GM15510 (cell line): ENCODE data around the gene SEMA6A.

ENCODE experiments used
- POLR2A ChIP-seq: IDR thresholded peaks from 3 replicates; pipeline ENCODE4 v1.6.1; 2011; ENCODE audit warnings: borderline replicate concordance; ENCODE audit not compliant: insufficient read length; ENCODE audit errors: extremely low read depth

The SEMA6A gene

DNA sequence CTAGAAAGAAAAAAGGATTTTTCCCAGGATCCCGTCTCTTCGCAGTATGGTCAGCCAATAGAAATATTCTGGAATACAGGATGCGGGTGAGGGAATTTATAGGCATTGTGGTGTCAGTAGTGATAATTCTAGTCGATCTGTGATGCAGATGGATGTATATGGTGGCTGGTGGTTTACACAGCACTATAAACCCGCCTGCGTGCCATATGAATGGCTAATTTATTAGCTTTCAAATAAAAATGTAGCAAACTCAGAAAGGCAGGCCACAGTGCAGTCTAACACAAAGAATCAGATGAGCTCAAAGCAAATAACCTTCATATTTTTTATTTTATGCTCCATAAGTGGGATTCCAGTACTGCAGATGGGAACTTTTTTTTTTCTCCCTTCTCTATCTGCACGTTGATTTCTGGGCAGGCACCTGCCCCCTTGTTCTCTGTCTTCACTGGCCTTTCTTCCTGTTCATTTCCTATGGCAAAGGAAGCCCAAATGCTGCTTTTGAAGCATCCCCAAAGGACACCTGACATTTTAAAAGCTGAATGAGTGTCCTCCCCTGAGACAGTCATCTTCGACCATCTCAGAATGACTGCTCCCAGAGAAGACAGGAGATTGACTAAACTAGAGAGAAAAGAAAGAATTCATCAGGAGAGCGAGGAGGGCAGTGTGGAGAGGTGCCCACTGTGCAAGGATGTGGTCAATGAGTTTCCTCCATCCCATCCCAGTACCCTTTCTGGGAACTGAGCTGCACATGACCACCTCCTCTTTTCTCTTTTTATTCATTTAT, 52.1 kb downstream of the SEMA6A start:
- no peak for TF ChIP-seq POLR2A

DNA sequence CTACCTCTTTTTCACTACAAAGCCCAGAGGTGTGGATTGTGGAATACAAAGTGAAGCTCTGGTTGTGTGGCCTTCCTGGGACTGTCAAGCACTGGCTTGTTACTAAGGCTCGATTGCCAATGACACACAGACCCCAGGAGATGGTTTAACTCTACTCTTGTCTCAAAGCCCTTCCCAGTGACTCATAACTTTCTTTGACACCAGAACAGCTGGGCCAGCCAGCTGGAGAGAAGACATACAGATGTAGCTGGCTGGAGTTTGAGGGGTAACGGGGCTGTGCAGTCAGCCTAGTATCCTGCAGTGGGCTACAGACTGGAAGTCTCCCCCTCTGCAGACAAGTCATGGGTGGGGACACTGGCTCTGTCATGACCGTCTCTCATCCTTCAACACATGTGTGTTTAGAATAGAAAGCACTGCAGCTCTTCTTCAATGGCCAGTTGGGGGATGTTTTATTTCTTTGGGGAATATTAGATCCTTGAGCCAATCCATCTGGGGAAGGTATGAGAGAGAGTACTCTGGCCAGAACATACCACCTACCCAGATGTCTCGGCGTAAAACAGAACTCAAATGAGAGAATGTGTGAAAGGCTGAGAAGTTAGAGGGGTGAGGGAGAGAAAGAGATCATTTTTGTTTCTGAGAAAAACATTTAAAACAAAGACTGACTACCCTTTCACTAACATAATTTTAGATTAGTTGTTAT, 53.3 kb downstream of the SEMA6A start:
- no peak for TF ChIP-seq POLR2A

DNA sequence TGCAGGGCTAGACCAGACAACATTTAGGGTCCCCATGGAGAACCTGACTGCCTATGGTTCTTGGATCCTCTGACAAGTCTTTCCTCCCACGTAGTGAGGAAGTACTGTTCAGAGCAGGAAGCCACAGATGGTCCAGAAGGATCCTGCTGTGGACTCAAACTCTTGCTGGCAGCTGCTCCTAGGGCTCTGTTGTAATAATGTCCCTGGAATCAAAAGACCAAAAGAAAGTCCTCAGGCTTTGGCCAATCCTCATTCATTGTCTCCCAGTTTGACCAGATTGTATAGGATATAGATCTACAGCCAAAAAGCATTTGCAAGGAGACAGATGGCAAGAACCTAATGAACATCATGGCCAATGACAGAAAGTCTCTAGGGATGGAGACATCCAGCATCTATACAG, 53.9 kb downstream of the SEMA6A start:
- no peak for TF ChIP-seq POLR2A

DNA sequence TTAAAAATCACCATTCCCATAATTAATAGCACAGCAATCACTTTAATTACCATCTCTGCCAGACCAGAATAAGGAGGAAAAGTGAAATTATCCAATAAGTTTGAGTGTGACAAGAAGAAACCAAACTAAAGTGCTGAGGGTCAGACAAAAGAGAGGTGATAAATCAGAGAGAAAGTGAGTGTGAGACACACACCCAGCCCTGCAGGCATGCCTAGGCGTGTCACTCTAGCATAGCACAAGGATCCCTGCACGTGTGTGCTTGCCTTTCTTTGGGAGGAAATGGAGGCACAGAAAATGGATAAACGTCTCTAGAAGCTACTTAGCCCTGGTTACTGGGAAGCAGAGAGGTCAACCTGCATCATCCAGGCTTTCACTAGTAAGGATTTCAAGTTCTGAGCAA, 56.2 kb downstream of the SEMA6A start:
- TF ChIP-seq POLR2A: no peak

DNA sequence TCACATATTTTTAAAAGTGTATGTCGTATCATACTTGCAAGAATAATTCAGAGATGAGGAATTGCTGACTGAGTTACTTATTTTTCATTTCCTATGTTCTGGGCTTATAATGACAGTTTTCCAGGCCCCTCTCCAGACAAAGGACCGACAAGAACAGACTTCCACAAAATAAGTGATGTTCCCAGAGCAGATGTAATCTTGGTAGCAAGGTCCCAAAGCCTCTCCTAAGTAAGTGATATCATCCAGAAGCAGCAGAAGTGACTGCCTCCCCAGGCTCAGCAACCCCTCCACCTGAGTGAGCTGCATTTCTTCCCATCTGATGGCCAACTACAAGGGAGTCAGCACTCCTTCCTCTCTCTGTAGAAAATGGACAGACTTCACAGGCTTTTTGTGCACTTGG, 57.1 kb downstream of the SEMA6A start:
- no peak for TF ChIP-seq POLR2A

DNA sequence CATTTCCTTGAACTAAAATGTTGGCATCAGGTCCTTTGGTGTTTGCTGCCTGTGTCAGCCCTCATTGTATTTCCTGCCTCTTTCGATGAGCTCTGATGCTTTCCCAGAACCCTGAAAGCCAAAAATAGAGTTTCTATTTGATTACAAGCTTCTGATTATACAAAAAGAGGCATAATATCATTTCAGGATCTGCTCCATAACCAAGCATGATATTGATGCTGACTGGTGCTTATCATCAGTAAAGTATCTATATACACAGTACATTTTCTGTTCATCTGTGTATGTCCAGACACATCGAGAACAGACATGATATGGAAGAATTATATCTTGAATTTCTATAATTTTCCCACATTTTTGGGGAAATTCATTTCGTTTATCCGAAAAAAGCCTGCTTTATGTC, 58.6 kb downstream of the SEMA6A start:
- no peak for TF ChIP-seq POLR2A

DNA sequence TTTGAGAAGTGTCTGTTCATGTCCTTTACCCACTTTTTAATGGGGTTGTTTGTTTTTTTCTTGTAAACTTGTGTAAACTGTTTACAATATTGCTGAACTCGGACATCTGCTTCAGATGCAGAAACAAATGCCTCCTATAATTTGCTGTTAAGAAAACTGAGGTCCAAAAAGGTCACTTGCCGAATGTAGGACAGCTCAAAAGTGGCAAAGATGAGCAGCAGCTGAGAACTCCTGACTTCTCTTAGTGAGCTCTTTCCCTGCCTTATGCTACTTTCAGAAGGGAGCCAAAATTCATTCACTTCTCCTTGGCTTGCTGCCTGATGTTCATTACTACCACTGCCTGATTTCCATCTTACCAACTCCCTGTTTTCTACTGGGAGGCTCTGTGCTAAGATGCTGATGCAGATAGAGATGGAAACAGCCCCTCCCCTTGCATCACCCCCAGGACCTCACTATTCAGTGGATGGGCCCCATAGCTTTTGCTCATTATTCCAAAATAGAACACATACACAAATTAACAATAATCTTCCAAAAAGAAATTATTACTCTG, 60.1 kb downstream of the SEMA6A start:
- TF ChIP-seq POLR2A: no peak

DNA sequence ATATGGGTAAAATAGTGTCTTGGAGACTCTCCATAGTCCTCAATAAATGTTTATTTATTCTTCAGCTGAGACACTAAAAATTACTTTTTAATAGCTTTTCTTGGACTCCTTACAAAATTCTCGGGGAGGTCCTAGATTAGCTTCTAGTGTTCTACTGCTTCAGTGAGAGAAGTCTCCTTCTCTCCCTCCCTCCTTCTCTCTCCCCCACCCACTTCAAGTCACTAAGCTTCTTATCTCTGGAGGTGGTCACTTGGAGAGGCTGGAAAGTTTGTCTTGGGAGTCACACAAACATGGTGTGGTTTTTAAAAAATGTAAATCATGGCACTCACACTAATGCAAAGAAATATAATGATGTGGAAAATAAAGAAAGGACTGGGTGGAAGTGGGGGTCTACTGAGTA, 64.1 kb downstream of the SEMA6A start:
- no peak for TF ChIP-seq POLR2A

DNA sequence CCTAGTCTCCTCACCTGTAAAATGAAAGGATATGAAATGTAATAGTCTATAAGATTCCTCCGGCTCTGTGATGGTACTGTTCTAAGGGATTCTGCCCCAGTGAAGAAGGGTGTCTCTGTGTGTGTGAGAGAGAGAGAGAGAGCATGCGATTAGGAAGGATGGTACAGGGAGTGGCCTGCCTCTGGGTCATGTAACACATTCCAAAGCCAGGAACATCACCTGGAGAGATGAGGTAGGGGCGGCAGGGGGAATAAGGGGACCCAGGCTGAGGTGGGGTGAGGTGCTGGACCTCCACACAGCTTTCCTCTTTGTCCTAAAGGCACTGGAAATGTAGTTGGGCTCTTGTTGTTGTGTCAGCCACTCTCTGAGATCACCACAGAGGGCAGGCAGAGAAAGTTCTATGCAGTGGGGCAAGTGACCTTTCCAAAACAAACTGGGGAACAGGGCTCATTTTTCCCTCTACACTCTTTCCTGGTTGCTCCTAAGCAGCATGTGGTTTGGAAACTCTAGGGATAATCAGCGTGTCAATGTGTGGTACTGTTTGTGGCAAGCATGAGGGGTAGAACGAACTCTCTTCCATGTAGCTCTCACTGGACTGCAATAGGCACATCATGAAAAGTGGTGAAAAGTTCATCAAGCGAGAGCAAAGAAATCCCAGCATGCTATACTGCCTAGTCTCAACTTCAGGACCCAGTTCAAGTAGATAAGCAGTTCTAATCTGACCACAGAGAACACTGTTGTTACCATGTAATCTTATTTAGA, 65.0 kb downstream of the SEMA6A start:
- TF ChIP-seq POLR2A: no peak

DNA sequence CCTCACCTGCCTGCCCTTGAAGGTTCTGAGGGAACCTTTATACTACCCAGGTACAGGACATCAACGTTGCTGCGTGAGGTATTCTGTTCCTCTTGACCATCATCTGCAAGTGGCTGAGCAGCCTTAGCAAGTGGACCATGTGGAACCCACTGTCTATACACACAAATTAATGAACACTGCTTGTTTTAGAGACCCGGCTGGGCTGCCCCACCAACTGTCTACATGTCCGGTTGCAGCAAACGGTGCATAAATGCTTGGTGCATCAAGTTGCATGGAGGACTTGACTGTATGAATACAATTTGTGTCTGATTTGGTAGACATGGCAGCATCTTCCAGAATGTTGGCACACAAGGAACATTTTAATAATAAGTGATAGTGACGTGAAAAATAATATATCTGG, 65.8 kb downstream of the SEMA6A start:
- no peak for TF ChIP-seq POLR2A

DNA sequence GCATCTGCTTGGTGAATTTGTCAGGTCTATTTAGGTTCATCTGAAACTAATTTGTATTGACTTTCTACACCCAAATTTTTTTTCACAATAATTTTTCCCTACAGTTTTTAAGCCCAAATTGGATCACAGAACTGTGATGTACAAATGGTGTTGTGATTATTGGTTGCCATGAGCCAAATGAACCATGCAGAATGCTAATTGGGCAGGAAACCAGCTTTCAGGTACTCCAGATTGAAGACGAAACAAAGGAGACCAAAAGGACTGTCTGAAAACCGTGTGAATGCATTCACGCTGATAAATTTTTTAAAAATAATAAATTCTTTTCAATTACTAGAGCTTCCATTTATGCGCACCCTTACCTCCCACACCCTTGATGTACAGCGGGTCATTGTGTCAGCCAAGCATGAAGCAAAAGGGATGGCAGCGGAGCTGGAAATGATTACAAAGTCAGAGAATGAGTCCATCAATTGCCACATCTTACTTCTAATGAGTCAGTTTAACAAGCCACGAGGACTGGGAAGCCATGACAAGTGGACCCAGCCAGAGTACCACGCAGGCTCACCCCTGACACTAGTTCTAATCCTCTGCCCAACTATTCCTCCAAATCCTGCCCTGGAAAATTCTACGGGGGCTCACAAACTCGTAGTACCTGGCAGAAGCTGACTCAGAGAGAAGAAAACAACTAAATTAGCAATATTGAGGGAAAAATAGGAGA, 66.5 kb downstream of the SEMA6A start:
- no peak for TF ChIP-seq POLR2A

DNA sequence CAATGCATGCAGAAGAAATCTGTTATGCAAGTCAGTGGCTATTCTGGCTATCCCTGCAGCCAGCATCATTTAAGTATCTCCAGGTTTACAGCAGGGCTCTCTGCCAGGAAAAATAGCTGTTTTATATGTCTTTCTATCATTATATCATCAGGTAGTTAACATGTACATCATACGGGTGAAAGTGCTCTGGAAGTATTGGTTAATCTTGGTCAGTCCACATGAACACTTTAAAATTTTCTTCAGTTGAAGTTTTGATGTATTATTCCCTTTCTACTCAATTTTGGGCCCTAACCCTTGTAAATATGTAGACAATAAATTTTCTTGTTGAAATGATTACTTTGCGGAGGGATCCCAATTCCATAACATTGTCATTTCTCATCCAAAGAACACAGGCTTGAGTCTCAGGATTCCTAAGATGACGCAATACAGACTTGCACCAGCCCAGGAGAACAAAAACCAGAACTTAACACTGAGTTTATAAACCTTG, 67.5 kb downstream of the SEMA6A start:
- TF ChIP-seq POLR2A: no peak

DNA sequence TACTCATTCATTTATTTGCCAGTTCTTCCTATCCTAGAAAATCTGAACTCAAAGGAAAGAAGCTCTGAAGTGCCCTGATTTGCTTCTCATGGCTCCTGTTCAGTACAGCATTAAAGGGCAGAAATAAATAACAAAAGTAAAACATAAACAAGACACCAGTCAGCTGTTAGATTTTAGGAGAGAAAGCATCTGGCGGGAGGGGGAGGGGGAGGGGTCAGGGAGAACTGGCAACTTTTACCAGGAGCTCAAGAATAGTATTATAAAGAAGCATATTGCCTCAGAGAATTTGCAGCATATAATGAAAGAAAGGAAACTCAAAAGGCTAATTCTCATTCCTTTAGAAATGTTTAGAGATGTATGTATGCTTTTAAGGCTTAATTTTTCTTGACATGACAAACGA, 68.1 kb downstream of the SEMA6A start:
- TF ChIP-seq POLR2A: no peak

DNA sequence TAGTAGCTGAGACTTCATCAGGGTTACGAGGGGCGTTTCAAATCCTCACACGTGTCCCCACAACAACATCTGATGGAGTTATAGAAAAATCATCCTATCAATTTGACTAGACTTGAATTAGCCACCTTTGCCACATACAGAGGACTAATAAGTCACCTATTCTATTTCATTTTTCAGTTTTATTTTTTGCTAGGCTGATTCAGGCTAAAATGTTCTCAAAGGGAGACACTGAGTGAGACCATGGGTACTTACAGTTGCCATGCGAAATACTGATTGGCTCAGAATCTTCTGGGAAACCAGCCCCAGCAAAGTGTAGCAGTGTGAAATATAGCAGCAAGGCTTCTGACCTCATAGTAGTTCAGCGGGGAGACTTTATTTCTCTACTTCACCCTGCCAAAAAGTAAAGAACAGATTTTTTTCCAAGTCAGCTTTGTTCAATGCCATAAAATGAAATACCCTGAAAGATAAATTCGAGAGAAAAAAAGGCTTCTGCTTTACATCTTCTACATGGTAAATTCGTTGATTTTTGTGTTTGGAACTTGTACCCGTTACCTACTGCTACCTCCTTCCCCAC, 69.9 kb downstream of the SEMA6A start:
- no peak for TF ChIP-seq POLR2A
